ENCODE data around the gene HEXB.

HEXB gene

GRCh38 chr5:74684900-74685851 is at the start of gene HEXB:
Gene HEXB, plus strand, starts transcription at chr5:74685233. Its CDS starts 28 bp downstream, at chr5:74685261.
- peak within 1 kb of the TSS; percentile 85 for H3K27ac Mint-ChIP-seq
- H3K9me3 Mint-ChIP-seq, result no peaks in the 10 kb centered on the region
- H3K4me3 Mint-ChIP-seq, result peak within 1 kb of the TSS; percentile 89
- no peaks in the 10 kb centered on the region for H3K27me3 Mint-ChIP-seq
- H3K36me3 Mint-ChIP-seq (ENCODE audit: low read depth), result peaks cover 17% of the 10 kb centered on the region
- peaks cover 15% of the 10 kb centered on the region for H3K4me1 Mint-ChIP-seq (ENCODE audit: low read depth)

DNA sequence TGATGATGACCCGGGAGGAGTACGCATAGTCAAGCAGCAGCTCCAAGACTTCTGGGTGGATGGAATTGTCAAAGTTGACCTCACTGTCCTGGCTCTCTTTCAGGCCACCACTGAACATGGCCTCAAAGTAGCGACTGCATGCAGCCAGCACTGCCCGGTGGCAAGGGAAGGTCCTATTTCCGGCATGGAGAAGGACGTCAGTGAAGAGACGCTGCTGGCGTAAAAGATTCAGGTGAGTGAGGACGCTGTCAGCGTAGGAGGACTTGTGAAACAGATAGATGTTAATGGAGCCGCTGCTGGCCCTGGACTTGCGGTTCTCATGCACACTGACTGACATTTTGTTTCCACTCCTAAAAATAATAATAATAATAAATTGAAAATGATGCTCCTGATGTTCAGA is 48.9 kb upstream of the HEXB start:
- no peak overlapping the region for H3K4me3 Mint-ChIP-seq
- peaks cover 48% of the 10 kb centered on the region for H3K4me1 Mint-ChIP-seq (ENCODE audit: low read depth)
- H3K9me3 Mint-ChIP-seq, result peaks cover 3% of the 10 kb centered on the region
- no peak overlapping the region for H3K27ac Mint-ChIP-seq
- H3K27me3 Mint-ChIP-seq, result peaks cover 36% of the 10 kb centered on the region
- peaks cover 5% of the 10 kb centered on the region for H3K36me3 Mint-ChIP-seq (ENCODE audit: low read depth)

DNA sequence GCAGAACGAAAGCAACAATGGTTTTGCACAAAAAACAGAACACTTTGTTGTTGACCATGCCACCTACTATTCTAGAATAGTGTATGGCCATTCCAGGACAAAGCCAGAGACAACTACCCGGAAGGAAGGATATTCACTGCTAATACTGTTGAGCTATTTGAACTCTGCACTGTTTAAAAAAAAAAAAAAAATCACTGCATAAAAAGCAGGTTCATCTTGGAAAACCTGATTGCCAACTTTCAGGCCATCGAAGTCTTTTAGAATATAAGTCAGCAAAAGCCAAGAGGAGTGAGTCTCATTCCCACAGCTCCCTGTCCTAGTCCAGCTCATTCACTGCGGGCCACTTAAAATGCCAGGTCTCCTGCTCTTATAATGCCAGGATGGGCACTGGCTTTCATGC is 48.5 kb upstream of the HEXB start:
- Mint-ChIP-seq H3K4me3 (no peak overlapping the region), H3K4me1 (ENCODE audit: low read depth) (peaks cover 48% of the 10 kb centered on the region), H3K27ac (no peak overlapping the region), H3K36me3 (ENCODE audit: low read depth) (peaks cover 5% of the 10 kb centered on the region), H3K9me3 (peaks cover 3% of the 10 kb centered on the region), H3K27me3 (peaks cover 39% of the 10 kb centered on the region)

DNA sequence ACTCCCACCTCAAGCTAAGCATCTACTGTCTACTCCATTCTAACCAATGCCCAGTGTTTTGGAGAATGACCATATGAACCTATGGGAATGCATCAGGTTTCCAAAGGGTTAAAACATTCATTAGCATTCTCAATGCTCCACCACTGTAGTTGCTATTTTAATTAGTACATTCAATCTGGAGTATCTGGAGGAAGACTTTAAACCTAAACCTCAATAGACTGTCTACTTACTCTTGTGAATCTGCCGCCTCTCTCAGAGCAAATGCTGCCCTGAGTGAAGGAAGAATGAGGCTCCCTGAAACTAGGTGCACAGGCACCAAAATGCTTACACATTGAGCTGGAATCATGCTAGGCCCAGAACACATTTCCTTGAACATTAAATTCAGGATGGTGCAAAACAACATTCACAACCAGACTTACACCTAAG is 46.5 kb upstream of the HEXB start:
- H3K27me3 Mint-ChIP-seq, result peaks cover 54% of the 10 kb centered on the region
- H3K36me3 Mint-ChIP-seq (ENCODE audit: low read depth), result peaks cover 5% of the 10 kb centered on the region
- peak overlapping the region; percentile 81 for H3K4me3 Mint-ChIP-seq
- H3K9me3 Mint-ChIP-seq, result no peaks in the 10 kb centered on the region
- H3K4me1 Mint-ChIP-seq (ENCODE audit: low read depth), result peaks cover 40% of the 10 kb centered on the region
- no peak overlapping the region for H3K27ac Mint-ChIP-seq

DNA sequence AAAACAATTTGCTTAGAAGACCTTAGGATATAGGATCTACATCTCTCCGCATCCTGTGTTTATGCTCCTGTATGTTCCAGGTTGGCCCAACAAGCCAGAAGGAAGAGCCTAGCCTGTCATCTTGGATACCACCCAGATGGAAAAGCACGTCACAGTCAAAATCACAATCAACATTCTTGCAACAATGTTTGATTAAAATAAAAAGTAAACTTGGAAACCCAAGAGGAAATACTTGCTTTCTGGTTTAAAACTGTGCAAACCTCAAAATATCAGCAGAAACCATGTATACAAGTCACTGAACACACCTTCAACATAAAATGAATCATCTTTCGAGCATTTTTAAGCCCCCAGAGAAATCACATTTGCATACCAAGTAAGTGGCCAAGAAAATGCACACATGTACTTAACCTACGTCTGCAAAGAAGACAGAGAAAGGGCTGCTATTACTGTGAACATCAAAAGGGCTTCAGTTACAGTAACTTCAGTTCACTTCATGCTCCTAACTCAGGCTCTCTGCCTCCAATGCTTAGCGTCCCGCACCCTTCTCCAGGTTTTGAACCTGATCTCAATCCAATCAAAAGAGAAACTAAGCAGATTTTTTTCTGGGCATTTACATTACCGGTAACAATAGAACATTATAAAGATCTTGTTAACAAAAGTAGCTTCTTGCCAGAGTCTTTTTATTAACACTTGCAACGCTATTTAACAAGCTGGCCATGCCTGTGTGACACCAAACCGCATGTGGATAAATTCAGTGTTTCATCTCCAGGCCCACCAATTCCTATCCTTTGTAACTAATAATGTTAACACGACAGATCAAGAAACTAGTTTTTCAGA is 45.8 kb upstream of the HEXB start:
- H3K27me3 Mint-ChIP-seq, result peaks cover 58% of the 10 kb centered on the region
- peak overlapping the region; percentile 12 for H3K27ac Mint-ChIP-seq
- H3K36me3 Mint-ChIP-seq (ENCODE audit: low read depth), result peaks cover 5% of the 10 kb centered on the region
- peaks cover 40% of the 10 kb centered on the region for H3K4me1 Mint-ChIP-seq (ENCODE audit: low read depth)
- H3K9me3 Mint-ChIP-seq, result no peaks in the 10 kb centered on the region
- peak overlapping the region; percentile 81 for H3K4me3 Mint-ChIP-seq

GRCh38 chr5:74639807-74640449 is 45.1 kb upstream of the HEXB start:
- Mint-ChIP-seq H3K27ac (peak overlapping the region; percentile 14), H3K27me3 (peaks cover 58% of the 10 kb centered on the region), H3K36me3 (ENCODE audit: low read depth) (peaks cover 5% of the 10 kb centered on the region), H3K4me1 (ENCODE audit: low read depth) (peaks cover 40% of the 10 kb centered on the region), H3K9me3 (no peaks in the 10 kb centered on the region), H3K4me3 (peak overlapping the region; percentile 81)

GRCh38 chr5:74640450-74640953 is 44.5 kb upstream of the HEXB start, which contains the start of gene ENC1:
Gene ENC1, minus strand, starts transcription at chr5:74640728. Its CDS starts 4,243 bp downstream, at chr5:74636485.
- Mint-ChIP-seq H3K27me3 (peaks cover 64% of the 10 kb centered on the region), H3K36me3 (ENCODE audit: low read depth) (peaks cover 5% of the 10 kb centered on the region), H3K4me3 (peak within 1 kb of the TSS; percentile 81), H3K9me3 (no peaks in the 10 kb centered on the region), H3K27ac (peak within 1 kb of the TSS; percentile 14), H3K4me1 (ENCODE audit: low read depth) (peaks cover 40% of the 10 kb centered on the region)

DNA sequence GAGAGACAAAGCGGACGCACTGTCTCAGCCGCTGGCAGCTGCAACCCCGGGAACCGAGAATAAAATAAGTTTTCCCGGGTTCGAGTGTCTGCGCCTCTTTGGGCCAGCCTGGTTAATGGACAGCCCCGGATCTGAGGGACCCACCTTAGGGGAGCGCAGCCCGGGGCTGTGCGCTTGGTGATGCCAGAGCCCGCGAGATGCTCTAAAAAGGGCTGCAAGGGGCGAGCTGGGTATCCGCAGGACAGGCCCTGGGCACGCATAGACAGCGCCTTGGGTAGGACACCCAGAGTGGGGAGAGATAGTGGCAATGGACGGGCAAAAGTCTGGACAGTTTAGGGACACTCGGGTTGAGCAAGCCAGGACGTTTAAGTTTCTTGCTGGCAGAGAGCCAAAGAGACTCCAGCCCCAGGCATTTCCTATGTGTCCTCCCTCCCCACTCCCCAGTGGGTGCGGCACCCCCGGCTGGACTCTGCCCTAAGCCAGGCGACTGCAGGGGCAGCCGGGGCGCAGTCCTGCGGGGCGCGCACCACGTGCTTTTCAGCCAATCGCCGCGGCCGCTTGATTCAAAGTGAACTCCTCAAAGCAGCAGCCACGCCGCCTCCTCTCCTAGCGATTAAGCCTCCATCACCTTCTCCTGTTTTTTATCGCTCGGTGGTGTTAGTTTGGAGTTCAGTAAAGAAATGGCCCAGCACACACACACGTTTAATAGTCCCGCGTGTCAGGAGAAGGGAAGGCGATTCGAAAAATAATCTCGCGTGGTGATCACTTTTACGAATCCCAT is 43.9 kb upstream of the HEXB start:
- peaks cover 67% of the 10 kb centered on the region for H3K27me3 Mint-ChIP-seq
- no peaks in the 10 kb centered on the region for H3K36me3 Mint-ChIP-seq (ENCODE audit: low read depth)
- H3K4me3 Mint-ChIP-seq, result peak overlapping the region; percentile 81
- H3K4me1 Mint-ChIP-seq (ENCODE audit: low read depth), result peaks cover 40% of the 10 kb centered on the region
- H3K9me3 Mint-ChIP-seq, result no peaks in the 10 kb centered on the region
- H3K27ac Mint-ChIP-seq, result no peak overlapping the region

DNA sequence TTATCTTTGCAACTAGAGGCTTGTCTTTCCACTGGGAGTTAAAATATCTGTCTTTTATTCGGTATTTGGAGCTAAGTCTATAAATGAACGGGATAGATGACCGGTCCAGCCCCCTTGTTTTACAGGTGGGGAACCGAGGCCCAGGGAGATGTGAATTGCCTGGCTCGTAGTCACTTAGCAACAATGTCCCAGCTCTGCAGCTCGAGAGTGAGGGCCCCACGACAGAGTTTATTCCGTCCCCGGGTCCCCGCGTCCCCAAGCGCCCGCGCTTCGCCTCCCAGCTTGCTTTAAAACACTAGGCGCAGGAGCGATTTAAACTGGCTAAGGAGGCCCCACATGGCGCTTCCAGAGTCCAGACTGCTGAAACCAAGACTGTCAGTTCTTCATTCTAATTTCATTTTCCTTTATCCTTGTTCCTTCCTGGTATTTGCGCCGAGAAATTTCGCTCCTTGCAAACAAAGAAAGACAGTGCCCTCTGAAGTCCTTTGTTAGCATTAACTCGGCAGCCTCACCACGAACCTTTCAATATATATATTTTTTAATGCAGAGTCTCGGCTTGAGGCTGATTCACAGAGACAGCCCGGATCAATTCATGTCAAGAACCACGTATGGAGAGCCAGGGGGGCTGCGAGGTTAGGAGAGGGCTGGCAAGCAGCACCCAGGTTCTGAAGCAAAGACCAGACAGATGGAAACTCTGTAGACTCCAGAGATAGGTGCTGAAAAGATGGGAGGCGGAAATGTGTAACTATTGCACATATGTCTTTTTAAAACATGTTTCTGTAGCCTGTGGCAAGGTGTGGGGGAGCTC is 43.1 kb upstream of the HEXB start:
- Mint-ChIP-seq H3K4me3 (peak overlapping the region; percentile 81), H3K4me1 (ENCODE audit: low read depth) (peaks cover 40% of the 10 kb centered on the region), H3K27ac (no peak overlapping the region), H3K36me3 (ENCODE audit: low read depth) (no peaks in the 10 kb centered on the region), H3K27me3 (peaks cover 65% of the 10 kb centered on the region), H3K9me3 (no peaks in the 10 kb centered on the region)

DNA sequence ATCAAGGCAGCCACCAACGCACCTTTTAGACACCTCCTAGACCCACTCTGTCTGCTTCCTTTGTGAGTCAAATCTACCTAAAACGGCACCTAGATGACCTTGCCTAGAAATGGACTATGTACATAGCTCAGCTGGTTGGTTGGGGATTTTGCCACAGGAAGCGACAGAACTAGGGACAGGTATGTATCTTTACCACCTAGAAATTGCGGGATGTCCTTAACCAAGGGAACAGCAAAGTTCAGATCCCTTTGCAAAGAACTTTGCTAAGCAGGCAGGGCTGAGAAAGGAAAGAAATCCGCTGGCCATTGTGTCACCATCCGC is 42.5 kb upstream of the HEXB start:
- Mint-ChIP-seq H3K27ac (no peak overlapping the region), H3K27me3 (peaks cover 59% of the 10 kb centered on the region), H3K9me3 (no peaks in the 10 kb centered on the region), H3K36me3 (ENCODE audit: low read depth) (no peaks in the 10 kb centered on the region), H3K4me1 (ENCODE audit: low read depth) (peaks cover 40% of the 10 kb centered on the region), H3K4me3 (no peak overlapping the region)

- H3K4me1 Mint-ChIP-seq (ENCODE audit: low read depth), result peaks cover 39% of the 10 kb centered on the region
- no peaks in the 10 kb centered on the region for H3K9me3 Mint-ChIP-seq
- H3K36me3 Mint-ChIP-seq (ENCODE audit: low read depth), result no peaks in the 10 kb centered on the region
- no peak overlapping the region for H3K4me3 Mint-ChIP-seq
- no peak overlapping the region for H3K27ac Mint-ChIP-seq
- peaks cover 53% of the 10 kb centered on the region for H3K27me3 Mint-ChIP-seq
These were observed 41.9 kb upstream of the HEXB start for GRCh38 chr5:74643111-74643562.

DNA sequence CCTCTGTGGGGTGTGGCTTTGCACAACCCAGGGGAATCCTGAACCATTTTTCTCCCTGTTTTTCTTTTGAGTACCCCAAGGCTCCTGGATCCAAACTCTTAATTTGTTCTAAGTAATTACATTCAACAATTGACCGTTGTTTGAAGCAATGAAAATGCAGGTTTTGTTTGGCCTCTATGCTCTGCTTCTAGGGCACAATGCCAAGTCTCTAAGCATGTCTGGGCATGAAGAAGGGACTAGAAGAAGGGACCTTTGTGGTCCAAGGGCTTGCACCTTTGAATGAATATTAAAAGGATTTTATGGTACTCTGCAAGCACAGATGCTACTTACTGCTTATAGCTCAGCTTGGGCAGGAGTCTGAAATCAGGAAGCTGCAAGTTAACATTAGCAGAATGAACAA is 37.9 kb upstream of the HEXB start:
- no peak overlapping the region for H3K4me3 Mint-ChIP-seq

GRCh38 chr5:74648835-74649293 is 36.2 kb upstream of the HEXB start:
- H3K27me3 Mint-ChIP-seq, result peaks cover 32% of the 10 kb centered on the region
- no peak overlapping the region for H3K27ac Mint-ChIP-seq
- H3K4me3 Mint-ChIP-seq, result no peak overlapping the region
- H3K36me3 Mint-ChIP-seq (ENCODE audit: low read depth), result no peaks in the 10 kb centered on the region
- H3K4me1 Mint-ChIP-seq (ENCODE audit: low read depth), result no peaks in the 10 kb centered on the region
- H3K9me3 Mint-ChIP-seq, result no peaks in the 10 kb centered on the region

More for the DNA sequence above, 37.9 kb upstream of the HEXB start:
- Mint-ChIP-seq H3K27me3 (peaks cover 47% of the 10 kb centered on the region), H3K27ac (no peak overlapping the region), H3K4me1 (ENCODE audit: low read depth) (peaks cover 2% of the 10 kb centered on the region), H3K9me3 (no peaks in the 10 kb centered on the region), H3K36me3 (ENCODE audit: low read depth) (no peaks in the 10 kb centered on the region)

Measured in stimulated activated naive CD8-positive, alpha-beta T cell treated with anti-CD3 and anti-CD28 coated beads, Interleukin-15, Interleukin-2, amounts not matched to agents 100 ng/mL and 50 ng/mL, for 24 hours (primary cell).